Right renal cortex interstitium (tissue), 3 donors: ENCODE data around the gene SWAP70. TPM values are rescaled to one million over a fixed set of nuclear protein-coding genes. Genes with fewer than 3 reads are reported as not detected.
A peak's percentile ranks its signal among the peaks of the same experiment; 100 is the strongest.

Source experiments
- DNase-seq, 3 donors: peaks; one replicate each; pipeline ENCODE4 v3.0.0-alpha.2; 2013; ENCODE audit warnings: low read depth in 3 of 3, low spot score in 2 of 3
- polyA plus RNA-seq, 3 donors: library from polyadenylated mRNA; unstranded; fragments of 120-200 nt; gene quantifications; one replicate each; pipeline ENCODE4 v1.2.1, GENCODE V29; 2013; ENCODE audit not compliant: insufficient read length in 3 of 3

The SWAP70 gene
- polyA plus RNA-seq, 3 donors: 27.5 to 29.0 (median 28.3) TPM

DNA sequence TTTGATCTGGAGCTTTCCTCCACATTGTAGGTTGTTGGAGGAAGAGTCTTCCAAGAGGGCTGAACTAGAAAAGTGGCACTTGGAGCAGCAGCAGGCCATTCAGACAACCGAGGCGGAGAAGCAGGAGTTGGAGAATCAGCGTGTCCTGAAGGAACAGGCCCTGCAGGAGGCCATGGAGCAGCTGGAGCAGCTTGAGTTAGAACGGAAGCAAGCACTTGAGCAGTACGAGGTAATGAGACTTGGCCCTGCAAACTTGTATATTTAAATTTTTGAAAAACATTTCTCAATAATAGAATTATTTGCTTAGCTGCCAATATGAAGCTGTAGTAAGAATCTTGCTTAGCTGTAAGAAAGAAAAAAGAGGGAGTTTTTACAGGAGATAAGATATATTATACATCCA is 84.0 kb downstream of the SWAP70 start:
- no peak for DNase-seq

DNA sequence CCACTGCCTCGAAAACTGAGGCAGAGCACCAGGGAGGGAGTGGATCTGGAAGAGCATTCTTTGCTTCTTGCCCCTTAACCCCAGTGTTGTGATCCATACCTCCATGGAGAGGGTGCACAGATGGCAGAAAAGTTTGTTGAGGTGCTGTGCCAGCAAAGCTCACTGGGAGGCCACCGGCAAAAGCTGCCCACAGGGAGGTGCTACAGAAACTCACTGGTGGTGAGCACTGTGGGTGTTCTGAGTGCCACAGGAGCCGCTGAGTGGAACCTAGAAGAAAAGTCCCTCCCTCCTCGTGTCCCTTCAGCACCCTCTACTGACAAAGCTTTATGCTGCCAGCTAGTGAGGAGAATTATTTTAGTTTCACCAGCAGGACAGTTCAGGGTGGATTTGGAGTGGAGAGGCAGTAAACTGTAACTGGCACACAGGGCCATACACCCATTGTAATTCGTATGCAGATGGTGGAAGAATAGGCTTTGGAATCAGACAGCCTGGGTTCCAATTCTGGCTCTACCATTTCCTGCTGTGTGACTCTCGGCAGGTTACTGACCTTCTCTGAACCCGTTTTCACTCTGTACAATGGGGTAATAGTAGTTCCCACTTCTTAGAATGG is 84.6 kb downstream of the SWAP70 start:
- no peak for DNase-seq

DNA sequence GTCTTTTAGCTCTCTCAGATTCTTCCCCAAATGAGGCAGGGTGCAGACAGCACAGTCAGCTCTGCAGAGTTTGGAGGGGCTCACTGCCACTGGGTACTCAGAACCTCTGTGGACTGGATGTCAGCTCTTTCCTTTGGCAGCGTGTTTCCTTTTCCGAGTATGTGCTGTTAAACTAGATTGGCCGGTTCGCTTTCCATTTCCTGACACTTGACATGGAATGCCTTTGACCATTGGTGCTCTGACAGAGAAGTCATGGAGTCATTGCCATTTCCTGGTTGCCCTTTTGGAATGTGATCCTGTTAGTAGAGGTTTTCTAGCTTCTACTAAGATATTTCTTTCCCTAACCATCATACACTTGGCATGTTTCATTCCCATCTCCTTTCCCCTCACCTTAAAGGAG is 86.7 kb downstream of the SWAP70 start:
- no peak for DNase-seq

DNA sequence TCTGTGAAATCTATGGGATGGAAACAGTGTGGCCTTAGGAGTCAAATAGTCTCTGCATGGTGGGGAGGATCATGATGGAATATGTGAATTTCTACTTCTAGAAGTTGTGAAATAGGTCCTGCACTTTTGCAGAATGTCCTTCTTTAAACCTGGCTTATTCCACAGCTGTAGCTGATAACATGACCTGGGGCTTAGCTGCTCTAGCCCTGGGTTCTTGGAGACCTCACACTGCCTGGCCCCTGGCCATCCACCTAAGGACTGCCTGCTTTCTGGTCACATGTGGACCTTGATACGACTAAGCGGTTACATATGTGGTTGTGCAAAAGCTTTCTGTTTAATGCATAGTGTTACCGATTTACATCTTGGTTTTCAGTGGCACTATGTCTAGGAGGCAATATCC is 88.2 kb downstream of the SWAP70 start:
- no peak for DNase-seq

DNA sequence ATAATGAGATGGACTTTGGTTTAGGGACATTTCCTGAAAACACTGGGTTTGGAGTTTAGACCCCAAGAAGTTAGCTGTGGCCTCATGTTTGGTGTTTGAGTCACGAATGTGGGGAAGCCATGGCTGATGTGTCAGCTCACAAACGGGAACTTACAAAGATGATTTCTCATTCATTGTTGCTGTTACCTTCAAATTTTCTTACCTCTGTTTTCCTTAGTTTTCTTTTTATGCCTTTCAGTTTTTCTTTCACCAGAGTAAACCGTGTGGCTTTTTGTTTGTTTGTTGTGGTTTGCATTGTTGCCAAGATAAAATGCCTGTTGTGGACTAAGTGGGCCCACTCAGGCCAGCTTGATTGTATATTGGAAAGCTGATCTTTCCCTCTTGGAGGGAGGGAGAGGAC is 89.1 kb downstream of the SWAP70 start:
- no peak for DNase-seq

DNA sequence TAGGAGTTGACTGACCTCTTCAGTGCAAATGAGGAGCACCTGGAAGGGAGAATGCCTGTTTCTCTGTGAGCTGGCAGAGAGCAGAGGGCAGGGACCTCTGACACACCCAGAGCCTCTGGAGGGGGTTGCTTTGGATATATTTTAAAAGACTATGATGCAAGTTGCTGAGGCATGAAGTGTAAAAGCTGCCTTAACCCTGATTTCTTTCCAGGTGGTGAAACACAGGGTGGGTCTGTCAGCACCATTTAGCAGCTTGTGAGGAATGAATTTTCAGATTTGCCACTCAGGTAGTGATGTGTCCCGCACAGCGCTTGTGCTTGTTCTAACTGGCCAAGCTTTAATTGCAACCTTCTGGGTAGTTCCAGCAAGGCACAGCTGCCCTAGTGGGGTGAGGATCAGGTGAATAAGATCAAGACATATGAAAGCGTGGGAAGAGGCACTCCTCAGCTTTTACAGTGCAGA is 90.2 kb downstream of the SWAP70 start:
- no peak for DNase-seq

DNA sequence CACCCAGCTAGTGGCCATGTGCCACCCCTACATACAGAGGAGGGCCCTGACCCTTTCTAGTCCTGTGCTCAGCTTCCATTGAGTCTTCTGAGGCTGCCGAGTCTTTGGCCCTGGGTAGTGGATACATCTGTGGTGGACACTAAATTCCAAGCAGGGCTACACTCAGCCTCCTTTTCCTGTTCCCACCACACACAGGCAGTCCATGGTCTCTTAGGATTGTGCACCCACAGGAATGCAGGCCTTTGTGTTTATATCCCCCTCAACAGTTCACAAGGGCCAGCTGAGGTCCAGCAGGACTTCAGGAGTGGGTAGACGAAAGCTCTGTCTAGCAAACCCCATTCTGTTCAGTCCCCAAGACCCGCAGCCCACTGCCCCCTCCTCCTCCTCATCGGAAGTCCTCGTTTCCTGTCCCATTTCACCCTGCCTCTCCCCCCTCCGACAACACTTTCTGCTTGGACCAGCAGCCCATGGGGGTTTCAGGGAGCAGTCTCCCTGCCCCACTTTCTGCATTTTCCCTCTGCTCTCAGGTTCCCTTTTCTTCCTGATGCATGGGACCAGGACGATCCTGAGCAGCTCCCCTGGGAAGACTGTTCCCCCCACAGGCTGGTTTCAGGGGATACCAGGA is 91.8 kb downstream of the SWAP70 start:
- no peak for DNase-seq

DNA sequence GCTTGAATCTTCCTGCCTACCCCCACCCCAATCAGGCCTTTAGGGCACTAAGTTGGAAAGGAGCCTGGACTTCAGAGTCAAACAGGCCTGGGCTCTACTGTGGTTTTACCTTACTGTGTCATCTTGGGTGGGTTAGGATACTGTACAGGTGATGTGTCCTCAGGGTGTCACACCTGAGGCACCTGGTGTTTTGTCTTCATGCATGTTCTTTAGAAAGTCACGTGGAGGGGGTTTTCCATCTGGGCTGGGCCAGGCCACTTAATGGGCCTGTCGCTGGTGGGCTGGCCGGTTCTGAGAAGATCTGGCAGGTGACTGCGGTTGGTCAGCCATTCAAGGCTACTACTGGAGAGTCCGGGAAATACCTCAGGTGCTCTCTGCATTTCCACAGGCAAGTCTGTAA is 92.6 kb downstream of the SWAP70 start:
- no peak for DNase-seq

DNA sequence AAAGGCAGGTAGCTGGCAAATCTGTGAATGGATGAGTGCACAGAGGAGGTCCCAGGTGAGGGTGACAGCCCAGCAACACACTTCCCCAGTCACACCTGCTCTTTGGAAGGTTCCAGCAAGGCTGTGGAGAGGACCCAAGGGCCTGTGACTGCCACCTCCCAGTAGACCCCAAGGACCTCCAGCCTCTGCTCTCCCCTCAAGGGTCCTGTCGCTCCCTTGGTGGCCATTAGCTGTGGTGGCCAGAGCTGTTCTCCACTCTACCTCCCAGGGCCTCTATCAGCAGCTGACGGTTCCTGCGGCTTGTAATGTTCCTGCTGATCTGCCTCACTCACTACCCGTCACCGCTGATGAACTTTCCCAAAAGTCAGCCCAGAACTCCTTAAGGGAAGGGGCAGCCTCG is 93.0 kb downstream of the SWAP70 start:
- no peak for DNase-seq

DNA sequence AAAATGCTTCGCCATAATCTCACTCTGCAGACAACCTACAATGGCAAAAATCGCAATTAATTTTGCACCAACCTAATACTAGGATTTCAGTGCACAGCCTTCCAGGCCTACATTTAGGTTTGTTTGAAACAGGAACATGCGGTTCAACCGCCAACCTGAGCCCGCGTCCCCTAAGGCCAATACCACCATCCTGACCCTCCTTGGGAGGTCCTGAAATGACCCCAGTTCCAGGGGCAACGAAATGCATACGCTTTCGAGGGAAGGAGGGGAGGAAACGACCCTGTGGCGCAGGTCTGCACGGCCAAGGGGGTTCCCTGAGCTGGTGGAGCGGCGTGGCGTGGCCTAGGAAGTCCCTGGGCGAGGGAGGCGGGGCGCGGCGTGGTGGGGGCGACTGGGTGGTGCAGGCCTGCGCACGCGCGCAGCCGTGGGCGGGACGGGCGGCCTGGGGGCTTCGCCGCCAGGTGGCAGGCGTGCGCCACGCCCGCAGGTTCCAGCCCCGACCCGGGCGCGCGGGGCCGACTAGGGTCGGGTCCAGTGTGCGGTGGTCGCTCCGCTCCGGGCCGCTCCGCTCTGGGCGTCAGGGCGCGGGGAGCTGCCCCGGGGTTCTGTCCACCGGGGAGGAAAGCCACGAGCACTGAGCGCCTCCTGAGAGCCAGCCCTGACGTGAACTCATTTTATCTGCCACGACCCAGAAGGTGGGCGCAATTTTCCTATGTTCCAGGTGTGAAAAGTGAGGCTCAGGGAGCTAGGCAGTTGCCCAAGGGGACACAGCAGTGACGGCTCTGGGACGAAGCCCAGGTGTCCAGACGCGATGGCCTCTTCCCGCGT is 94.1 kb downstream of the SWAP70 start:
- peak in 1 of 3 donors; percentile 57 for DNase-seq

DNA sequence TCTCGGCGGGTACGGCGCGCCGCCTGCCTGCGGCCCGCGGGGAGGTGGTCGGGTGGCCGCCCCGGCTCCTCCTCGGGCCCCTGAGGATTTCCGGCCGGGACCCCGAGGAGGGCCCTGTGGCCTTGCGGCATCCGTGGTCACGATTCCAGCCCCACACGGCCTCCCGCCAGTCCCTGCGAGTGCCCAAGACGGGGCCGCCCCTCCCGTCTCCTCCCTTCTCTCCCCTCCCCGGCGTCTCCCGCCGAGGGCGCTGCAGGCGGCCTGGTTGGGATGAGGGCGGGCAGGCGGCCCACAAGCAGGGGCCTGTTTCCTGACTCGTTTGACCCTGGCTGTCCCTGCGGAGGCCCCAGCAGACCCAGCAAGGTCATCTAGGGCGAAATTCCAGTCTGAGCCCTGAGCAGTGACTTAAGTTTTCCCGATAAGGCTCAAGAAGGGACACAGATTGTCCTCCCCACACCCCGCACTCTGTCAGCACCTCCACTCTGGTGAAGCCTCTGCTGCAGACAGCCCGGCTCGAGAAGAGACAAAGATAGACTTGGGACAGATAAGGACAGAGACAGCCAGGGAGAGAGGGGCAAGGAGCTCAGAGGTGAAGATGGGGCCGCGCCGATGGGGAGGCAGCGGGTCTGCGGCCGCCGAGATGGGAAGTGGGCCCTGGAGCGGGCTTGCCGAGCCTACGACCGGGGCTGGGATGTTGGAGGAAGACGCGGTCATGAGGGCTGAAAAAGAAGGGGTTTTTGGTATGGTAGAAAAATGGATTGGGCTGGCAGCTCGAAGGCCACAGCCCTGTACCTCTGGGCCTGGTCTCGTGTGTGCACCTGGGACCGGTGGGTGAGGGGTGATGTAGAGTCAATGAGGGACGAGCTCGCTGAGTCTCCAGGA is 95.0 kb downstream of the SWAP70 start:
- peak in 1 of 3 donors; percentile 61 for DNase-seq

DNA sequence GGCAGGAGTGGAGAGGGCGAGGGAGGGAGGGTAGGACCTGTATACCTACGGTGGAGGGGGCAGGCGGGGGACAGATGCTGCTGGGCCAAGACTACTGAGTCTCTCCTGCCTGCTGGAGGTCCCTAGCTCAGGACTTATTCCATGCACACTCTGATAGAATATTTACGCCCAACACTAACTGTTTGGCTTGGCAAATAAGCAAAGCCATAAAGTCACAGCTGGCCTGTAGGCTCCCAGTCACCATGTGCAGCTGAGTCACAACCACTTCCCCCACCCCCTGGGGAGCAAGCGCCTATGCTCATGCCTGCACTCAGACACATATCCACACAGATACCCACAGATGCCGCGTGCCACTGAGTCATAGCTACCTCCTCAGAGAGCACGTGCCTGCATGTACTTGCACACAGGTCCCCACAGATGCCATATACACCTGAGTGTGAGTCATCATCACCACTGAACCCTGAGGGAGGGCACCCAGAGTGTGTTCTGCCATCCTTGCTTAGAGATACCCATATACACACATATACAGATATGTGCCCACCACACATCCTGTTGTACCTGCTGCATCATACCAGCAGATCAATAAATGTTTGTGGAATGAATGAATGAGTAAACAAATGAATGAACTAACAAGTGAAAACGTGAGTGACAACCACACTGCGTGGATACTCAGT is 95.8 kb downstream of the SWAP70 start:
- peak in 1 of 3 donors; percentile 40 for DNase-seq

DNA sequence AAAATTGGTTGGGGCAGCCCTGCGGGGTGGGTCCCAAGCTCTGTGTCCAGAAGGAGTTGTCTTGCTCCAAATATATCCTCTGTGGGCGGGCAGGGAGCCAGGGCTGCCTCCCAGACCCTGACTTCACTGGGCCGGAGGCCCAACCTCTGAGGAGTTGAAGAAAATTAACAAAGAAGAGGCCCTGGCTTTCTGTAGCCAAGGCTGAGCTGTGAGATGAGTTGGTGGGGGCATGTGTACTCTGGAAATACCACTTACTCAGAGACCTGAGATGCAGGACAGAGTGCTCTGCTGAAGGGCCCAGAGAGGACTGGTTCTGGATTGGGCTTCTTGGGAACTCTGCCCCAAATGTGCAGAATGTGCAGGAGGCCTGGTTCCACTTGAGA is 96.3 kb downstream of the SWAP70 start:
- peak in 1 of 3 donors; percentile 30 for DNase-seq

DNA sequence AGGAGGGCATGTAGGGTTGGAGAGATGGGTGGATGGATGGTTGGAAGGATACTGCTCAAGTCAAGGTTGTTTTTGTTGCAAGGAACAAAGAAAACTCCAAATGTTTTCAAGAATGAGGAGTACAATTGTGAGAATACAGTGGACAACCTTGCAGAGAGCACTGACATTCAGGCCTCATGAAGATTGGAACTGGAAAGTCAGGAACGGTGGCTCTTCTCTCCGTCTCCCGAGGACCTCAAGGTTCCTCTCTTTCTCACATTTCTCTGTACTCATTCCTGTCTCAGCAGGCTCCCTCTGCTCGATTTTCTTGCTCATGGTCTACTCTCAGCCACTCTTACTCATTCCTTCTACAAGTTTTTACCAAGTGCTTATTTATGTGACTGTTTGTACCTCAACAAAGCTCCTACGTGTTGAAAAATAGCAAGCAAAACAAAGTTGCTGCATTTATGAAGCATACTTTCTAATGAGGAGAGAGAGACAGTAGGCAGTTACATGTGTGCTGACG is 97.6 kb downstream of the SWAP70 start:
- no peak for DNase-seq

DNA sequence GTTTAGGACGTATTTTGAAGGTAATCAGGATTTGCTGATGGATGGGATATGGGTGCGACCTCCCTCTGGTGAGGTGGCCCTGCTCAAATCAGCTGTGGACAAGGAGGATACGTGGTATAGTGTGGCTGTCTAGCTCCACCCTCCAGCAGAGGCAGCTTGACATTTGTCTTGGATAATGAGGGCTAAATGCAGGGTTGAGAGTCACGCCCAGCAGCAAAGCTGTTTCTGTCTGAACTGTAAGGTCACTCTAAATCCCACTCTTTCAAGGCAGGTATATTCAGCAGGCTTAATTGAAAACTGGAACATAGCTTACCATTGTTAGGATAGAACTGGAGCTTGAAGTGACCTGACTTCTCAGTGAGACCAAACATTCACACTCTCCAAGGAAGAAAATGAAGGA is 98.7 kb downstream of the SWAP70 start:
- DNase-seq: no peak

DNA sequence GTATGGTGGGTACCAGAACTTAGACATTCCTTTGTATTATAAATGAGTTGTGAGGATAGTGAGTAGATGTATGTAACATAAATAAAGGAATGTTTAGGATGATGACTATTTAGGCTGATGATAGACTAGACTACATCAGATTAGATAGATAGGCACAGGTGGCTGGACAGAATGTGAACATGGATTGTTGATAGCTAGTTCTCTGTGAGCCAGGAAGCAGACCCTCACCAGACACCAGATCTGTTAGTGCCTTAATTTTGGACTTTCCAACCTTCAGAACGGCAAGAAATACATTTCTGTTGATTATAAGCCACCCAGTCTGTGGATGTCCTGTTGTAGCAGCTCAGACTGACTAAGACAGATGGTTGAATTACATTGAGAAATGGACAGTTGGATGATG is 99.4 kb downstream of the SWAP70 start:
- DNase-seq: no peak

DNA sequence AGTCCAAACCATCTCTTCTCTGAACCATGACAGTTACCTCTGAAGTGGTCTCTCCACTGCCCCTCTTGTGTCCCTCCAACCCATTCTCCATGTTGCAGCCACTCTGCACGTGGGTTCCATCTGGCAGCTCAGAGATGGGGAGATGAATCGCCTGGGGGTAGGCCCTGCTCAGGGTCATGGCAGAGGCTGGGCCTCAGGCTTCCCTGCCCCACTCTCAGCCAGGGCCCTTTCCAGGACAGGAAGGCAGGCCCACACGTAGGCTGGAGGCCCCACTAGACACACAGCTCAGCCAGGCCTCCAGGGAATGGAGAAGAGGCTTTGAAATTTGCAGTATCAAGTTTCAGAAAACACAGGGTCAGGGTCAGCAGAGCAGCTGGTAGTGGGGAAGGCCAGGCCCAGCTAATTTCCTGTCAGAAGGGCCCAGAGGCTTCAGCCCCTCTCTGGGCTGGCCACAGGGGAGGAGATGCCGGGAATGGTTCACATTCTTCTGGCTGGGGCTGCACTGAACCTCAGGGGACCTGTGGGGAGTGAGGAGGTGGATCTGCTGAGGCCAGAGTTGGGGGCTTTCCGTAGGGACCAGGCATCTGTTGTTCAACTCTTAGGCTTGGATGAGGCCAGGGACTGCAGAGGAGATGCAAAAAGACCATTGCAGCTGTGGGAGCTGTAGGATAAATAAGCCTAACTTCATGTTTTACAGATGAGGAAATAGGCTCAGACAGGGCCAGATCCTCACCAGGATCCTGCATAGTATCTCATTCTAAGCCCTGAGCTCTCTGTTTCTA is 101.6 kb downstream of the SWAP70 start:
- DNase-seq: peak in 1 of 3 donors; percentile 69

DNA sequence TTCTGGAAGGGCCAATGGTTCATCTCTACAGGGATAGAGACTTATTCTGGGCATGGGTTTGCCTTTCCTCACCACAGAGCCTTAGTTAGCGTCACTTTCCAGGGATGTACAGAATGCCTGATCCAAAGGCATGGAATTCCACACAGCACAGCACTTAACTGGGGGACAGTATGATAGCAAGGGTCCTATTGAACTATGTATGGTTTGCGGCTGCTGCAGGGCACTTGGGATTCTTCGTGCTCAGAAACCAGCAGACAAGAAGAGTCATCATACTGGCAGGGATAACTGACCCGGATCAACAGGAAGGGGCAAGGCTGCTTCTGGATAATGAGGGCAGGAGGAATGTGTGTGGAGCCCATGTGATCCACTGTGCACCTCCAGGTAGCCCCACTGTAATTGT is 105.7 kb downstream of the SWAP70 start:
- DNase-seq: no peak

DNA sequence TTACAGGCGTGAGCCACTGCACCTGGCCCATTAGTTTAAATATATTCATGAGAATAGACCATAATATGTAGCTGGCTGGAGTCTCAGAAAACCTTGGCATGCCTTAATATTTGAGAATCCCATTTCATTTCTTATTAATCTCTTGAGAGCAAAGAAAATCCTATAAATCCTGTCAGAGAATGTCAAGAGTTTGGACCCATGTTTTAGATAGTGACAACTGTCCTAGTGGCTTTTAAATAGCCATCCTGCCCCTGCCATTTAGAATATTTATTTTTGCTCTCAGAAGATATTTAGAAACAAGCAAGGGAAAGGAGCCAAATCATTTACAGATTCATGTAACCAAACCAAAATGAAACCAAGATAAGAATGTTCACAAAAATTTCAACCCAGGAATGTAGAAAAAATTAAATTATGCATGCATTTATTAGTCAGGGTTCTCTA is 107.2 kb downstream of the SWAP70 start:
- no peak for DNase-seq
